ENCODE measurements around the gene CMTM3. TPM values are rescaled to one million over a fixed set of nuclear protein-coding genes. Genes with fewer than 3 reads are reported as not detected.

The CMTM3 gene
- total and polyA plus RNA-seq, 2 experiments from 2014 or later, result 16.4 to 16.6 TPM

DNA sequence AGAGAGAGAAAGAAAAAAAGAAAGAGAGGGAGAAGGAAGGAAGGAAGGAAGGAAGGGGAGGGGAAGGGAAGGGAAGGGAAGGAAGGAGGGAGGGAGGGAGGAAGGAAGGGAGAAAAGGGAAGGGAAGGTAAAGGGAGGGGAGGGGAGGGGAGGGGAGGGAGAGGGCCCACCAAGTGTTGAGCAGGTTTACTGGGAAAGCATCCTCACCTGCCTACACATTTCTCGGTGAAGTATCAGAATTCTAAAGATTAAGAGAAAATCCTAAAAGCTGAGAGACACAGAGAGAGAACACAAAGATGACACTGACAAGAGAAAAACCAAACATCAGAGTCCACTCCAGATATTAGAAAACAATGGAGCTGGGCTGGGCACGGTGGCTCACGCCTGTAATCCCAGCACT, 12.3 kb upstream of the CMTM3 start:
- no peak overlapping the region for H3K4me2 ChIP-seq

More for the DNA sequence above, 12.3 kb upstream of the CMTM3 start:
- Mint-ChIP-seq H3K27me3 (ENCODE audit: insufficient read depth, low read depth, poor library complexity) (peaks cover 12% of the 10 kb centered on the region), H3K9me3 (no peaks in the 10 kb centered on the region), H3K4me1 (peaks cover 13% of the 10 kb centered on the region; the same call in 2 of the 3 replicates), H3K36me3 (ENCODE audit: low read depth) (no peaks in the 10 kb centered on the region), H3K27ac (no peak overlapping the region), H3K4me3 (no peak overlapping the region)
- DNase-seq (ENCODE audit: low spot score) (no peak), ATAC-seq (no peak)
- Histone ChIP-seq H3F3A (replicated peaks; ENCODE audit: low read depth) (no peaks in the 10 kb centered on the region), H3K27me3 (ENCODE audit: insufficient read depth) (no peaks in the 10 kb centered on the region), H3K27ac (ENCODE audit: low read depth) (no peak overlapping the region), H3K4me1 (ENCODE audit: insufficient read depth) (peaks cover 3% of the 10 kb centered on the region; the same call in 1 of the 2 replicates), H2AFZ (no peak overlapping the region), H4K20me1 (replicated peaks; ENCODE audit: insufficient read depth) (no peaks in the 10 kb centered on the region), H3K79me2 (replicated peaks; ENCODE audit: insufficient read depth) (no peaks in the 10 kb centered on the region), H3K9me2 (ENCODE audit: insufficient read depth) (no peaks in the 10 kb centered on the region), H3K4me3 (no peak overlapping the region), H3K36me3 (ENCODE audit: insufficient read depth) (no peaks in the 10 kb centered on the region)
- TF ChIP-seq STAT1 (IDR thresholded peaks at IDR 0.05; ENCODE audit: unreplicated experiment), result no peak
- no peak for TF ChIP-seq ZNF331 (CRISPR knock-in tag; IDR thresholded peaks at IDR 0.05; ENCODE audit: low read depth)
- no peak for TF ChIP-seq ZNF462 (CRISPR knock-in tag; IDR thresholded peaks at IDR 0.05)
- TF ChIP-seq CREB1 (CRISPR knock-in tag; IDR thresholded peaks at IDR 0.05; ENCODE audit: low read depth), result no peak
- TF ChIP-seq JUNB (IDR thresholded peaks at IDR 0.05; ENCODE audit: unreplicated experiment), result no peak
- no peak for TF ChIP-seq EZH2phosphoT487 (IDR thresholded peaks at IDR 0.05; ENCODE audit: unreplicated experiment)
- TF ChIP-seq, protein P1, sequence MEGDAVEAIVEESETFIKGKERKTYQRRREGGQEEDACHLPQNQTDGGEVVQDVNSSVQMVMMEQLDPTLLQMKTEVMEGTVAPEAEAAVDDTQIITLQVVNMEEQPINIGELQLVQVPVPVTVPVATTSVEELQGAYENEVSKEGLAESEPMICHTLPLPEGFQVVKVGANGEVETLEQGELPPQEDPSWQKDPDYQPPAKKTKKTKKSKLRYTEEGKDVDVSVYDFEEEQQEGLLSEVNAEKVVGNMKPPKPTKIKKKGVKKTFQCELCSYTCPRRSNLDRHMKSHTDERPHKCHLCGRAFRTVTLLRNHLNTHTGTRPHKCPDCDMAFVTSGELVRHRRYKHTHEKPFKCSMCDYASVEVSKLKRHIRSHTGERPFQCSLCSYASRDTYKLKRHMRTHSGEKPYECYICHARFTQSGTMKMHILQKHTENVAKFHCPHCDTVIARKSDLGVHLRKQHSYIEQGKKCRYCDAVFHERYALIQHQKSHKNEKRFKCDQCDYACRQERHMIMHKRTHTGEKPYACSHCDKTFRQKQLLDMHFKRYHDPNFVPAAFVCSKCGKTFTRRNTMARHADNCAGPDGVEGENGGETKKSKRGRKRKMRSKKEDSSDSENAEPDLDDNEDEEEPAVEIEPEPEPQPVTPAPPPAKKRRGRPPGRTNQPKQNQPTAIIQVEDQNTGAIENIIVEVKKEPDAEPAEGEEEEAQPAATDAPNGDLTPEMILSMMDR (conservative IDR thresholded peaks at IDR 0.05; ENCODE audit: low read depth in 2 of 2), result no peak
- TF ChIP-seq NANOG (IDR thresholded peaks at IDR 0.05; ENCODE audit: borderline replicate concordance), result no peak
- TF ChIP-seq, protein P2, sequence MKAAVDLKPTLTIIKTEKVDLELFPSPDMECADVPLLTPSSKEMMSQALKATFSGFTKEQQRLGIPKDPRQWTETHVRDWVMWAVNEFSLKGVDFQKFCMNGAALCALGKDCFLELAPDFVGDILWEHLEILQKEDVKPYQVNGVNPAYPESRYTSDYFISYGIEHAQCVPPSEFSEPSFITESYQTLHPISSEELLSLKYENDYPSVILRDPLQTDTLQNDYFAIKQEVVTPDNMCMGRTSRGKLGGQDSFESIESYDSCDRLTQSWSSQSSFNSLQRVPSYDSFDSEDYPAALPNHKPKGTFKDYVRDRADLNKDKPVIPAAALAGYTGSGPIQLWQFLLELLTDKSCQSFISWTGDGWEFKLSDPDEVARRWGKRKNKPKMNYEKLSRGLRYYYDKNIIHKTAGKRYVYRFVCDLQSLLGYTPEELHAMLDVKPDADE (IDR thresholded peaks at IDR 0.05), result no peak
- TF ChIP-seq ZNF114 (CRISPR knock-in tag; IDR thresholded peaks at IDR 0.05), result no peak
- no peak for TF ChIP-seq POLR2AphosphoS5 (IDR thresholded peaks at IDR 0.05; ENCODE audit: low read depth)
- no peak for TF ChIP-seq EZH2 (IDR thresholded peaks at IDR 0.05; ENCODE audit: low read depth, unreplicated experiment)
- no peak for TF ChIP-seq REST (IDR thresholded peaks at IDR 0.05; ENCODE audit: unreplicated experiment)

Measured in GM23338 (cell line).